Suprapubic skin (tissue), 4 donors: Measurements from ENCODE around the gene RPL36. TPM values are rescaled to one million over a fixed set of nuclear protein-coding genes. Genes with fewer than 3 reads are reported as not detected.

ENCODE experiments used
- DNase-seq, 2 donors: peaks; one replicate each; pipeline ENCODE4 v3.0.0-alpha.2; 2019; ENCODE audit warnings: low spot score in 2 of 2
- H3K27ac ChIP-seq: fragments of 200-600 bp; sonication (generic); one replicate; pipeline ENCODE4 v1.5.1; 2019
- H3K27me3 ChIP-seq: fragments of 200-600 bp; sonication (generic); one replicate; pipeline ENCODE4 v1.5.1; 2019
- H3K36me3 ChIP-seq: fragments of 200-600 bp; sonication (generic); one replicate; pipeline ENCODE4 v1.5.1; 2019
- H3K4me1 ChIP-seq: fragments of 200-600 bp; sonication (generic); one replicate; pipeline ENCODE4 v1.5.1; 2019
- H3K4me3 ChIP-seq: fragments of 200-600 bp; sonication (generic); one replicate; pipeline ENCODE4 v1.5.1; 2019; ENCODE audit warnings: mild to moderate bottlenecking
- H3K9me3 ChIP-seq: fragments of 200-600 bp; sonication (generic); one replicate; pipeline ENCODE4 v1.5.1; 2019
- CTCF ChIP-seq, 2 donors: fragments of 200-600 bp in 1 of 2; fragments of 450-650 bp in 1 of 2; sonication (generic) in 1 of 2; IDR thresholded peaks; one replicate each; pipeline ENCODE4 v1.5.1; 2016 to 2019; ENCODE audit warnings: antibody characterized with exemption in 2 of 2, mild to moderate bottlenecking in 1 of 2, moderate library complexity in 1 of 2
- EP300 ChIP-seq: sonication (generic); formaldehyde crosslinking; IDR thresholded peaks from one replicate; pipeline ENCODE4 v1.6.1; 2017; ENCODE audit warnings: antibody characterized with exemption
- POLR2A ChIP-seq, 2 donors: fragments of 450-650 bp; IDR thresholded peaks; one replicate each; pipeline ENCODE4 v1.6.1; 2017; ENCODE audit warnings: antibody characterized with exemption in 2 of 2, mild to moderate bottlenecking in 2 of 2, moderate library complexity in 2 of 2
- POLR2AphosphoS5 ChIP-seq, 3 donors: sonication (generic); formaldehyde crosslinking; IDR thresholded peaks; one replicate each; pipeline ENCODE4 v1.6.1; 2017; ENCODE audit warnings: antibody characterized with exemption in 3 of 3
- WGBS: methylation state at CpG from one replicate; pipeline ENCODE4 v1.1.5; 2018; 5-methylcytosine and 5-hydroxymethylcytosine counted together
- total RNA-seq, 4 donors: library from RNA; depleted of rRNA; stranded (reverse); fragments of >200 nt; gene quantifications; one replicate each; pipeline ENCODE4 v1.1.0, GENCODE V29; 2016

Gene RPL36
- total RNA-seq, 4 donors from 2014 or later: 420 to 822 (median 688) TPM

DNA sequence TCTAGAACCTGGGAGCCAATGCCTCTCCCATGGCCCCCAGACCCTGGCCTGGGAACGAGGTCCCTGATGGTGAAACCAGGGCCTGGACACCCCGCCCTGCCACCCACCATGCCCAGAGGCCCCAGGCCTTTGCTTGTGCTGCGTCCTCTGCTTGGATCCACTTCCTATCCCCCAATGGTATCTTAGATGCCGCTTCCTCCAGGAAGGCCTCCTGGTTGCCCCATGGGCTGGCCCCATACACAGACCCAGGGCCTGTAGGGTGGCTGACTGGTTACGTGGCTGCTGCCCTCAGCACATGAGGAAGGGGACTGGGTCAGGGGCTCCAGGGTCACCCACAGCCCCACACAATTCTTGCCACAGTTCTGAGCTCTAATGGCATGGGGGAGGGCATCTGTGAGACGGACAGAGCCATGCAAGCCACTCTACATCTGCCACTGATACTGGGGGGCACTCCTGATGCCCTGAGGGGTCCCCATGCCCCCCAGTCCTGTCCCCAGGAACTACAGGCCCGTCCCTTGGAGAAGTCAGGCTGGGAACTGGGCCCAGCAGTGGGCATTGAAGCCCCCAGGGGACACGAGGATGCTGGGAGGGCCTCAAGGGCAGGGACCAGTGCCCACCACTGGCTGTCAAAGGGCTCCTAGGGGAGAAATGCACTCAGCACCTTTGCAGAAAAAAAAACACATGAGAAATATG, 5.0 kb downstream of the RPL36 start:
- Histone ChIP-seq H3K4me3 (no peak overlapping the region), H3K27me3 (no peaks in the 10 kb centered on the region), H3K27ac (no peak overlapping the region), H3K36me3 (peaks cover 82% of the 10 kb centered on the region), H3K9me3 (no peaks in the 10 kb centered on the region), H3K4me1 (peaks cover 19% of the 10 kb centered on the region)
- WGBS: 84% methylated on average over 4 of the region's 8 CpGs
- TF ChIP-seq POLR2AphosphoS5 (IDR thresholded peaks at IDR 0.05) (no peak), CTCF (IDR thresholded peaks at IDR 0.05) (no peak), POLR2A (IDR thresholded peaks at IDR 0.05) (no peak), EP300 (no peak)
- no peak for DNase-seq

DNA sequence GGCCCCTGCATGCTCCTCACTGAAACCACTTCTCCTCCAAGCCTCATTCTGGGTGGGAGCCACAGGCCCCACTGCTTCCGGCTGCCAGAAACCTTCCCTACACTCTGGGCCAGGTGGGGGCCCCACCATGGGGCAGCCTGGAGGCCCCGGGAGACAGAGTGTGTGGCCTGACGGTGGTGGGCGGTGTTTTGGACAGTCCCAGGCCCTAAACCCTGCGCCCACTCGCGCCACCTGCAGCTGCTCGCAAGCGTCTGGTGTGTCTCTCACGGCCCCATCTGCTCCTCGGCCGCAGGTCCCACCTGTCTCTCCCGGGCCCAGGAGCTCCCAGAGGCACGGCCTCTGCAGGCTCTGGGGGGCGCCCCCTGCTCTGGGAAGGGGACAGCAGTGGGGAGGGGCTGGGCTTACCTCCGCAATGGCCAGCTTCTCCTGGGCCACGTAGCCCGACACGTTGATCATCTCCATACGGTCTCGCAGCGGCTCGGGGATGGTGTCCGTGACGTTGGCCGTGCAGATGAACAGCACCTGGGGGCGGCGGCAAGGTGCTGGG, 5.6 kb downstream of the RPL36 start:
- Histone ChIP-seq H3K27me3 (no peaks in the 10 kb centered on the region), H3K9me3 (no peaks in the 10 kb centered on the region), H3K27ac (no peak overlapping the region), H3K36me3 (peaks cover 88% of the 10 kb centered on the region), H3K4me3 (no peak overlapping the region), H3K4me1 (peaks cover 18% of the 10 kb centered on the region)
- DNase-seq: no peak
- no peak for TF ChIP-seq EP300
- TF ChIP-seq CTCF (IDR thresholded peaks at IDR 0.05): no peak
- TF ChIP-seq POLR2AphosphoS5 (IDR thresholded peaks at IDR 0.05): no peak
- TF ChIP-seq POLR2A (IDR thresholded peaks at IDR 0.05): no peak
- WGBS: no CpG with 5 or more reads among the region's 28 CpGs

DNA sequence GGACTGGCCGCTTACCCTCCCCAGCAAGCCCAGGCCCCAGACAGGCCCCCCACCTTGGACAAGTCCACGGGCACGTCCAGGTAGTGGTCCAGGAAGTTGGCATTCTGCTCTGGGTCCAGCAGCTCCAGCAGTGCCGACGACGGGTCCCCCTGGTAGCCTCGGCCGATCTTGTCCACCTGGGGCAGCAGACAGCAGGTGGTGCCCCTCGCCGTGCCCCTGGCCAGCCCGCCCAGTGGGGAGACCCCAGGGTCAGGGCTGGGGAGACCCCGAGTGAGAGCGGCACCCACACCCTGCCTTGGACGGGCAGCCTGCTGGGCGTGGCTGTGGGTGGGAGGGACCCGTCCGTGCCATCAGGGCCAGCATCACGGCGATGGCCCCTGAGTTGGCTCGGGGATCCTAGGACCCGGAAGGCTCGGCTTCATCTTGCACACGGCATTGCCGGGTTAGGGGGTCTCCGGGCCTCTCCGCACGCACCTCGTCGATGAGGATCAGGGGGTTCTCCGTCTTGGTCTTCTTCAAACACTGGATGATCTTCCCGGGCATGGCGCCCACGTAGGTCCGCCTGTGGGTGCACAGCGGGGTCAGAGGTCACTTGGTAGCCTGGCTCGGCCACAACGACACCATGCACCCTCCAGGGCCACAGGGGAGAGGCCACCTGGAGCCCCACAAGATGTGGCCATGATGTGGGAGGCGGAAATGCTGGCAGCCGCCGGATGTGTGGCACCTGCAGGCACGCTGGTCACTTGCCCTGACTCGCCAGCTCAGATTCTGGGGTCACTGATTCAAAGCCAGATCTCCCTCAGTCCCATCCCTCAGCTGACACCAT, 6.3 kb downstream of the RPL36 start:
- no peak for DNase-seq
- Histone ChIP-seq H3K9me3 (no peaks in the 10 kb centered on the region), H3K27me3 (no peaks in the 10 kb centered on the region), H3K4me3 (no peak overlapping the region), H3K36me3 (peaks cover 95% of the 10 kb centered on the region), H3K27ac (no peak overlapping the region), H3K4me1 (peaks cover 11% of the 10 kb centered on the region)
- TF ChIP-seq EP300 (no peak), POLR2AphosphoS5 (IDR thresholded peaks at IDR 0.05) (no peak), CTCF (IDR thresholded peaks at IDR 0.05) (no peak), POLR2A (IDR thresholded peaks at IDR 0.05) (no peak)
- no CpG with 5 or more reads among the region's 42 CpGs for WGBS

GRCh38 chr19:5697022-5697889, 7.2 kb downstream of the RPL36 start:
- no peak overlapping the region for H3K27ac ChIP-seq
- WGBS: 77% methylated on average over 21 of the region's 25 CpGs
- no peak for DNase-seq
- H3K36me3 ChIP-seq: peaks cover 90% of the 10 kb centered on the region
- TF ChIP-seq CTCF (IDR thresholded peaks at IDR 0.05) (no peak), POLR2A (IDR thresholded peaks at IDR 0.05) (no peak), EP300 (no peak), POLR2AphosphoS5 (IDR thresholded peaks at IDR 0.05) (no peak)
- H3K27me3 ChIP-seq: no peaks in the 10 kb centered on the region
- no peaks in the 10 kb centered on the region for H3K9me3 ChIP-seq
- H3K4me3 ChIP-seq: no peak overlapping the region
- peaks cover 2% of the 10 kb centered on the region for H3K4me1 ChIP-seq
